Heart right ventricle (tissue), 16 donors: ENCODE measurements around the gene FGF1. TPM values are rescaled to one million over a fixed set of nuclear protein-coding genes. Genes with fewer than 3 reads are reported as not detected.

Experiments
- ATAC-seq, 8 donors: fragments of 200-7000 bp; cut with Tn5 transposase; one replicate each; pipeline ENCODE4 v1.9.1; 2020; ENCODE audit warnings: mild to moderate bottlenecking in 8 of 8, moderate library complexity in 8 of 8, moderate number of reproducible peaks in 1 of 8
- DNase-seq, 2 donors: peaks; one replicate each; pipeline ENCODE4 v3.0.0-alpha.2; 2020
- H3K27ac ChIP-seq, 10 donors: fragments of 200-600 bp; sonication (generic) in 2 of 10; one replicate each; pipeline versions ENCODE4 v1.5.0 to v1.8.0; 2020 to 2022; ENCODE audit warnings: mild to moderate bottlenecking in 3 of 10
- H3K27me3 ChIP-seq, 7 donors: fragments of 200-600 bp; one replicate each; pipeline ENCODE4 v1.8.0; 2021 to 2022; ENCODE audit warnings: mild to moderate bottlenecking in 2 of 7
- H3K36me3 ChIP-seq, 9 donors: fragments of 200-600 bp; sonication (generic) in 1 of 9; one replicate each; pipeline versions ENCODE4 v1.5.0 to v1.8.0; 2020 to 2022; ENCODE audit warnings: mild to moderate bottlenecking in 2 of 9
- H3K4me1 ChIP-seq, 9 donors: fragments of 200-600 bp; sonication (generic) in 1 of 9; one replicate each; pipeline versions ENCODE4 v1.5.0 to v1.8.0; 2020 to 2022; ENCODE audit warnings: mild to moderate bottlenecking in 4 of 9
- H3K4me3 ChIP-seq, 10 donors: fragments of 200-600 bp; sonication (generic) in 2 of 10; one replicate each; pipeline versions ENCODE4 v1.5.0 to v1.8.0; 2020 to 2022; ENCODE audit warnings: mild to moderate bottlenecking in 7 of 10, moderate library complexity in 2 of 10
- H3K9me3 ChIP-seq, 11 donors: fragments of 200-600 bp in 10 of 11; sonication (generic) in 2 of 11; one replicate each; pipeline versions ENCODE4 v1.5.0 to v1.8.0; 2013 to 2022; ENCODE audit warnings: mild to moderate bottlenecking in 2 of 11, control low read depth in 1 of 11, moderate library complexity in 1 of 11
- WGBS, 2 donors: extraction: QIAGEN DNeasy Blood & Tissue Kit; methylation state at CpG; one replicate each; pipeline ENCODE4 v1.1.7; 2013; ENCODE audit warnings: inconsistent platforms in 1 of 2; 5-methylcytosine and 5-hydroxymethylcytosine counted together
- intact Hi-C, 10 donors: fragments of 100-400 bp; cut with DNase I; formaldehyde crosslinking; loops; one replicate each; pipeline versions ENCODE4 v1.11.1 to v1.14.2; 2022
- polyA plus RNA-seq, 2 donors: library from polyadenylated mRNA; stranded (reverse); fragments of 200-250 nt; gene quantifications; one replicate each; pipeline ENCODE4 v1.2.3, GENCODE V29; 2013
- total RNA-seq, 10 donors: library from RNA; stranded (reverse); fragmentation: NEBNext Ultra II Directional in 3 of 10; extraction: Animal tissue kit (Norgen Biotek cat#: 25700) in 3 of 10; gene quantifications; one replicate each; pipeline versions ENCODE4 v1.2.1 to v1.2.4, GENCODE V29; 2021 to 2023
- TF ChIP-seq, protein P1 (sequence below), 9 donors: fragments of 200-600 bp; sonication (generic) in 2 of 9; IDR thresholded peaks; one replicate each; pipeline versions ENCODE4 v1.5.0 to v1.8.0; 2021 to 2022; ENCODE audit warnings: antibody characterized with exemption in 9 of 9, mild to moderate bottlenecking in 5 of 9, moderate library complexity in 1 of 9
- donor health status: Arrhythmogenic right ventricular cardiomyopathy.
- donor health status: ischemic (EF 13 %, LVEDD 7.1; RV severe dilation, severe dysfunction).
- donor health status: healthy with polysubstance abuse.
- donor health status: DM: no; HTN: yes; CAD: no.
- donor health status: DM: no; HTN: no; CAD: no.
- donor health status: ischemic (EF 25% LVEDD 6.9; RV normal size, moderate dysfunction).
- donor health status: ischemic (EF 25% LVEDD 5.7; RV mildly dilated, moderate dysfunction).
- donor health status: healthy.
- donor health status: DM: yes; HTN: yes; CAD: no.
- donor health status: Ischemic cardiomyopathy.
- donor health status: ischemic (EF 35%, LVEDD 5.7; RV mildly dilated, moderate dysfunction).
- donor health status: nonischemic (EF 11% LVEDD 7.7; RV severe dilation, severe dysfunction).
- donor health status: DM: yes; HTN: yes; CAD: no.
- donor health status: PGD.
- donor health status: ischemic (EF 29% LVEDD 5.4; RV normal size, mild dysfunction).
- donor health status: nonischemic (EF 23%, LVEDD 6.1; RV moderate dilation, normal function).

Gene FGF1
- total and polyA plus RNA-seq, 12 donors, result 5.1 to 110 (median 53.7) TPM

DNA sequence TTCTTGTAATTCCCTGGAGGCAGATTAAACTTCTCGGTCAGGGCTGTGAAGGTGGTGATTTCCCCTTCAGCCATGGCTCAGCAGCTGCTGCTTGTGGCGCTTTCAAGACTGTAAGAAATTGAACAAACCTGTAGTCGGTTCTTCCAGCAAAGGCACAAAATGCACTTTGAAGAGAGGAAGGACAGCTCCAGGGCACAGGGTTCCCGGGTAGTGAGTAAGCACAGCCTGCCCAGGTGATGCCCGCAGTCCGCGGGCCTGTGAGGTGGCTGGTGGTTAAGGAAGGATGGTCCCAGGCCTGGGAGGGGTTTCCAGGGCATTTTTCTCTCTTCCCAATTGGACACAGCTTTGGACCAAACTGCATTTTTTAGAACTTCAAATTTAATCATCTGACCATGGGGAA lies 71.8 kb downstream of the FGF1 start:
- no peak for ATAC-seq

DNA sequence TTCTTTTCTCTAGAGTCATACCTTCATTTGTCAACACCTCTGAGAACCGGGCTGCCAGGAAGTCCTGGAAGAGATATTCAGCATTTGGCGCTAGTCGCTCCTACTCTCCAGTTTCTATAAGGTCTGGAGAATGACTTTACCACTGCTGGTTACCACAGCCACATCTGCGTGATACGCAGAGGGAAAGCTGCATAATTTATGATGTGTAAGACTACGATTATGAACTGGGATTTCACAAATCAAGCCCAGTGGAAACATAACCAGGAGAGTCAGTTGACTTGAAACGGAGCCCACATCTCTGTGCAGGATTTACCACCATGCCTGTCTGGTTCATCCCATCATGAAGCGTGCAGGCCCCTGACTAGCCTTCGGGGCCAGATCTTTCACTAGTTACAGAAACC lies 72.6 kb downstream of the FGF1 start:
- DNase-seq (no peak), ATAC-seq (no peak)
- H3K27ac ChIP-seq, result no peak overlapping the region
- TF ChIP-seq, protein P1, sequence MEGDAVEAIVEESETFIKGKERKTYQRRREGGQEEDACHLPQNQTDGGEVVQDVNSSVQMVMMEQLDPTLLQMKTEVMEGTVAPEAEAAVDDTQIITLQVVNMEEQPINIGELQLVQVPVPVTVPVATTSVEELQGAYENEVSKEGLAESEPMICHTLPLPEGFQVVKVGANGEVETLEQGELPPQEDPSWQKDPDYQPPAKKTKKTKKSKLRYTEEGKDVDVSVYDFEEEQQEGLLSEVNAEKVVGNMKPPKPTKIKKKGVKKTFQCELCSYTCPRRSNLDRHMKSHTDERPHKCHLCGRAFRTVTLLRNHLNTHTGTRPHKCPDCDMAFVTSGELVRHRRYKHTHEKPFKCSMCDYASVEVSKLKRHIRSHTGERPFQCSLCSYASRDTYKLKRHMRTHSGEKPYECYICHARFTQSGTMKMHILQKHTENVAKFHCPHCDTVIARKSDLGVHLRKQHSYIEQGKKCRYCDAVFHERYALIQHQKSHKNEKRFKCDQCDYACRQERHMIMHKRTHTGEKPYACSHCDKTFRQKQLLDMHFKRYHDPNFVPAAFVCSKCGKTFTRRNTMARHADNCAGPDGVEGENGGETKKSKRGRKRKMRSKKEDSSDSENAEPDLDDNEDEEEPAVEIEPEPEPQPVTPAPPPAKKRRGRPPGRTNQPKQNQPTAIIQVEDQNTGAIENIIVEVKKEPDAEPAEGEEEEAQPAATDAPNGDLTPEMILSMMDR (IDR thresholded peaks at IDR 0.05), result no peak
- peaks cover 0 to 5% (median 0%) of the 10 kb centered on the region in 9 donors for H3K36me3 ChIP-seq
- 68 to 74% methylated on average over 9 of the region's 9 CpGs for WGBS, 2 donors
- H3K4me3 ChIP-seq, result no peak overlapping the region
- H3K27me3 ChIP-seq, result peaks cover 0 to 3% (median 0%) of the 10 kb centered on the region in 7 donors
- intact Hi-C loops, result loop anchor here in 6 of 10 donors (2.0 to 5.0 kb wide), 7 partner anchors 34 to 274 kb away; no protein-coding TSS in a partner anchor
- no peaks in the 10 kb centered on the region for H3K9me3 ChIP-seq
- H3K4me1 ChIP-seq, result peaks cover 0 to 38% (median 2%) of the 10 kb centered on the region in 9 donors

More for the DNA sequence above, 71.8 kb downstream of the FGF1 start:
- Histone ChIP-seq H3K4me1 (peaks cover 0 to 42% (median 4%) of the 10 kb centered on the region in 9 donors), H3K9me3 (no peaks in the 10 kb centered on the region), H3K36me3 (peaks cover 0 to 5% (median 0%) of the 10 kb centered on the region in 9 donors), H3K27me3 (peaks cover 0 to 2% (median 0%) of the 10 kb centered on the region in 7 donors), H3K4me3 (no peak overlapping the region), H3K27ac (peak overlapping the region in 2 of 10 donors; percentile 17 to 23)
- intact Hi-C loops, result loop anchor here in 6 of 10 donors (5.0 kb wide), 6 partner anchors 33 to 273 kb away; no protein-coding TSS in a partner anchor
- TF ChIP-seq, protein P1 (IDR thresholded peaks at IDR 0.05), result no peak
- DNase-seq, result no peak
- 89 to 91% methylated on average over 7 of the region's 7 CpGs for WGBS, 2 donors

DNA sequence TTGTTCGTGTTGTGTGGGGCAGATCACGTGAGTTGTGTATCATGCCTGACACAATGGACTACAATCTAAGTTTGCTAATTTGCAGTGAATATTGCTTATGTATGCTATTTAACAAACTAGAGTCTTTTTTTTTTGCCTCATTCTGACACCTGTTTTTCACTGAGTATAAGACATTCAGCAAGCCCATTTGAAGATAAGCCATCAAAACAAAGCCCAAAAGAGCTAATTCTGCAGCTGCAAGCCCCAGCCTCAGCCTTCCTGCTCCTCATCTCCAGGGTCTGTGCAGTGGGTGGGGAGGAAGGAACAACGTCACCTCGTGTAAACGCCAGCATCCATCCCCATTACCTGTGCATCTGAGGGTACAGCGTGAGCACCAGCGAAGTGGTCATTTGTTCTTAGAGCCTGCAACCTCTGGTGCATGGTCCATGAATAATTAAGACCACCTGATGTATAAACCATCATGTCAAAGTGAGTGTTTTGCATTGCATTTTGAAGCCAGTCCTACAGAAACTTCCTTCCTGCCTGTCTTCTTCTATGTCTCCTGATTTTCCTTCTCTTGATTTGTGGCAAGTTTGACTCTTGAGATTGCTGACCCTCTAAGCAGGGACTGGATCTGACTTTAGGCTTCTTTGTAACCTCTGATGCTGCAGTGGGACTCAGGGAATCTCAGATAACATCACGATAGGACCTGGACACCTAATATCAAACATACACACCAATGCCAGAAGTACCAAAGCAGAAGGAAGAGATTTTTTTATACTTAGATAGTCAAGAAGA lies 73.2 kb downstream of the FGF1 start:
- TF ChIP-seq, protein P1 (IDR thresholded peaks at IDR 0.05), result no peak
- no peak for DNase-seq
- no peak overlapping the region for H3K27ac ChIP-seq
- no peak overlapping the region for H3K4me3 ChIP-seq
- H3K9me3 ChIP-seq, result no peaks in the 10 kb centered on the region
- peaks cover 0 to 3% (median 0%) of the 10 kb centered on the region in 7 donors for H3K27me3 ChIP-seq
- H3K36me3 ChIP-seq, result peaks cover 0 to 5% (median 0%) of the 10 kb centered on the region in 9 donors
- H3K4me1 ChIP-seq, result peaks cover 0 to 32% (median 2%) of the 10 kb centered on the region in 9 donors
- no peak for ATAC-seq
- WGBS, 2 donors, result 59 to 65% methylated on average over 8 of the region's 8 CpGs
- intact Hi-C loops, result loop anchor here in 7 of 10 donors (1.0 to 5.0 kb wide), 9 partner anchors 35 to 275 kb away; no protein-coding TSS in a partner anchor

DNA sequence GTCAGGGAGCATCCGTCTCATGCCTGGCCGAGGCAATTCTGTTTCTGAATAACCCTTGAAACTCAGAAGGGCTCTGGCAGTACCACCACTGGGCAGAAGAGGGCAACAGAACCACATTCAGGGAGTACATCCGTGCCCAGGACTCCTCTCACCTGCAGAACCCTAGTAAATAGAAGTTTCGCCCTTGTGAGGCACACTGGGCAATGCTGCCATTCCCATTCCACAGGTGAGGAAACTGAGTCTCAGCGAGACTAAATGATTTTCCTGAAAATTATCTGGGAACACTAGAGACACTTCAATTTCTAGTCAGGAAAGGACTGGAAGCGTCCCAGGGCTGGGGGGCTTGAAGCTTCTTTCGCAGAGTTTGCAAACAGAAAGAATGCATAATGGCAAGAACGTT lies 74.7 kb downstream of the FGF1 start:
- H3K36me3 ChIP-seq, result peaks cover 0 to 9% (median 0%) of the 10 kb centered on the region in 9 donors
- DNase-seq, result peak; percentile 63 to 81
- TF ChIP-seq, protein P1 (IDR thresholded peaks at IDR 0.05), result peak; percentile 91 to 97 (median 93)
- H3K4me3 ChIP-seq, result no peak overlapping the region
- peaks cover 0 to 3% (median 0%) of the 10 kb centered on the region in 7 donors for H3K27me3 ChIP-seq
- 39 to 44% methylated on average over 8 of the region's 8 CpGs for WGBS, 2 donors
- ATAC-seq, result peak; percentile 75 to 88 (median 86)
- H3K9me3 ChIP-seq, result no peaks in the 10 kb centered on the region
- peak overlapping the region in 1 of 10 donors; percentile 5 for H3K27ac ChIP-seq
- H3K4me1 ChIP-seq, result peaks cover 0 to 37% (median 3%) of the 10 kb centered on the region in 9 donors
- intact Hi-C loops, result loop anchor here (1.0 to 5.0 kb wide), 11 partner anchors 36 to 276 kb away; no protein-coding TSS in a partner anchor
